GDM1 (cell line): ENCODE data around the gene PFKFB2.
"Not testable (repeated sequence)": the region's sequence is repeated elsewhere in the genome, so short reads cannot be mapped to it uniquely, and the experiment has no call there.

Experiments used
- DNase-seq: peaks from one replicate; lab custom pipeline; 2025; lab: John Stamatoyannopoulos, UW

The PFKFB2 gene

GRCh38 chr1:207039380-207040180, 13.5 kb upstream of the PFKFB2 start:
- DNase-seq, result no peak

GRCh38 chr1:207040181-207040533, 12.9 kb upstream of the PFKFB2 start:
- no peak for DNase-seq

GRCh38 chr1:207041397-207041796, 11.7 kb upstream of the PFKFB2 start:
- DNase-seq, result not testable (repeated sequence)

- DNase-seq, result no peak
These were observed 7.6 kb upstream of the PFKFB2 start for GRCh38 chr1:207045453-207045852.

GRCh38 chr1:207047505-207047904, 5.6 kb upstream of the PFKFB2 start:
- no peak for DNase-seq

GRCh38 chr1:207048041-207048440, 5.0 kb upstream of the PFKFB2 start:
- DNase-seq, result no peak

- no peak for DNase-seq
These were observed 4.0 kb upstream of the PFKFB2 start for GRCh38 chr1:207049054-207049453.

GRCh38 chr1:207049514-207049913, 3.6 kb upstream of the PFKFB2 start:
- DNase-seq, result no peak

- DNase-seq, result no peak
These were observed 3.1 kb upstream of the PFKFB2 start for GRCh38 chr1:207049974-207050391.

- peak; percentile 81 for DNase-seq
These were observed 2.4 kb upstream of the PFKFB2 start for GRCh38 chr1:207050480-207051190.

GRCh38 chr1:207051191-207051943, 1.7 kb upstream of the PFKFB2 start, which contains the start of gene YOD1:
TSS of gene YOD1 (minus strand) at chr1:207051208. CDS start at chr1:207051030, 178 bp downstream.
- DNase-seq, result no peak

- no peak for DNase-seq
These were observed 1.4 kb downstream of the PFKFB2 start for GRCh38 chr1:207054491-207054890.

- no peak for DNase-seq
These were observed 2.4 kb downstream of the PFKFB2 start for GRCh38 chr1:207055386-207056001.

- no peak for DNase-seq
These were observed 3.6 kb downstream of the PFKFB2 start for GRCh38 chr1:207056673-207057072.

GRCh38 chr1:207058252-207058651, 5.2 kb downstream of the PFKFB2 start:
- no peak for DNase-seq

- no peak for DNase-seq
These were observed 6.1 kb downstream of the PFKFB2 start for GRCh38 chr1:207058878-207059867.

- no peak for DNase-seq
These were observed 6.8 kb downstream of the PFKFB2 start for GRCh38 chr1:207059881-207060280.

- DNase-seq, result no peak
These were observed 7.5 kb downstream of the PFKFB2 start for GRCh38 chr1:207060596-207060995.

- DNase-seq, result no peak
These were observed 9.0 kb downstream of the PFKFB2 start for GRCh38 chr1:207062058-207062457.

GRCh38 chr1:207063014-207063413, 9.9 kb downstream of the PFKFB2 start:
- DNase-seq, result no peak

- DNase-seq, result no peak
These were observed 11.5 kb downstream of the PFKFB2 start for GRCh38 chr1:207064561-207064960.
